Mesothelial cell of epicardium (in vitro differentiated cells): Measurements from ENCODE around the gene STRIP1. TPM values are rescaled to one million over a fixed set of nuclear protein-coding genes. Genes with fewer than 3 reads are reported as not detected.

Experiments used
- DNase-seq, 2 experiments: peaks; one replicate each; pipeline ENCODE4 v3.0.0; 2021; ENCODE audit warnings: low spot score in 2 of 2; ENCODE audit not compliant: unreplicated experiment in 2 of 2
- H3K27ac Mint-ChIP-seq: 2 replicates; pipeline ENCODE4 v1.8.0; 2021; ENCODE audit warnings: mixed read lengths
- H3K27me3 Mint-ChIP-seq: 2 replicates; pipeline ENCODE4 v1.8.0; 2021; ENCODE audit warnings: low read depth, mixed read lengths
- H3K36me3 Mint-ChIP-seq: 2 replicates; pipeline ENCODE4 v1.8.0; 2021; ENCODE audit warnings: mixed read lengths
- H3K4me1 Mint-ChIP-seq: 2 replicates; pipeline ENCODE4 v1.8.0; 2021; ENCODE audit warnings: mixed read lengths
- H3K4me3 Mint-ChIP-seq: 2 replicates; pipeline ENCODE4 v1.8.0; 2021; ENCODE audit warnings: mild to moderate bottlenecking, moderate library complexity, mixed read lengths
- H3K9me3 Mint-ChIP-seq: 2 replicates; pipeline ENCODE4 v1.8.0; 2021; ENCODE audit warnings: mixed read lengths
- total RNA-seq: library from RNA; stranded (reverse); gene quantifications from 3 replicates; pipeline ENCODE4 v1.2.1, GENCODE V29; 2021
- TF ChIP-seq, protein P1 (sequence below): fragments of 200-600 bp; sonication (generic); IDR thresholded peaks from one replicate; pipeline ENCODE4 v1.5.0; 2021; ENCODE audit warnings: antibody characterized with exemption; ENCODE audit not compliant: unreplicated experiment

Gene STRIP1
- total RNA-seq, 1 donor from 2014 or later, result 96.0 TPM

DNA sequence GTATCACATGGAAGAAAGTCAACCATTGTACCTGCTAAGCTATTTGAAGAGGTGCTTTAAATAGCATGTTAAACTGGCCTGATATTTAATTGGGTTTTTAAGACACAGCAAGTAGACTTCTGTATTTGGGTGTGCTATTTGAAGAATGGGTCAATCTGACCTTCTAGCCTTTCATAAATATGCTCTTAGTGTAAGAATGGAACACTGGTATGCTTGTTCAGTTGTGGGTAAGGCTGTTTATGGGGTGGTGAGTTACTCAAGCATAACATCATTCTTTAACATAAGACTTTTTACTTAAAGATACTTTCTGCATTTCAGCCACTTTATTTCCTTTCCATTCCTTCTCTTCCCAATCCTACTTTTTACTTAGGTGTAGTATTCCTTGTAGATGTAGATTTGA lies 28.5 kb upstream of the STRIP1 start:
- Mint-ChIP-seq H3K27ac (no peak overlapping the region), H3K9me3 (no peaks in the 10 kb centered on the region), H3K27me3 (no peaks in the 10 kb centered on the region), H3K36me3 (peaks cover 7% of the 10 kb centered on the region), H3K4me3 (no peak overlapping the region), H3K4me1 (peaks cover 57% of the 10 kb centered on the region)
- TF ChIP-seq, protein P1, sequence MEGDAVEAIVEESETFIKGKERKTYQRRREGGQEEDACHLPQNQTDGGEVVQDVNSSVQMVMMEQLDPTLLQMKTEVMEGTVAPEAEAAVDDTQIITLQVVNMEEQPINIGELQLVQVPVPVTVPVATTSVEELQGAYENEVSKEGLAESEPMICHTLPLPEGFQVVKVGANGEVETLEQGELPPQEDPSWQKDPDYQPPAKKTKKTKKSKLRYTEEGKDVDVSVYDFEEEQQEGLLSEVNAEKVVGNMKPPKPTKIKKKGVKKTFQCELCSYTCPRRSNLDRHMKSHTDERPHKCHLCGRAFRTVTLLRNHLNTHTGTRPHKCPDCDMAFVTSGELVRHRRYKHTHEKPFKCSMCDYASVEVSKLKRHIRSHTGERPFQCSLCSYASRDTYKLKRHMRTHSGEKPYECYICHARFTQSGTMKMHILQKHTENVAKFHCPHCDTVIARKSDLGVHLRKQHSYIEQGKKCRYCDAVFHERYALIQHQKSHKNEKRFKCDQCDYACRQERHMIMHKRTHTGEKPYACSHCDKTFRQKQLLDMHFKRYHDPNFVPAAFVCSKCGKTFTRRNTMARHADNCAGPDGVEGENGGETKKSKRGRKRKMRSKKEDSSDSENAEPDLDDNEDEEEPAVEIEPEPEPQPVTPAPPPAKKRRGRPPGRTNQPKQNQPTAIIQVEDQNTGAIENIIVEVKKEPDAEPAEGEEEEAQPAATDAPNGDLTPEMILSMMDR, result no peak
- DNase-seq, result no peak

DNA sequence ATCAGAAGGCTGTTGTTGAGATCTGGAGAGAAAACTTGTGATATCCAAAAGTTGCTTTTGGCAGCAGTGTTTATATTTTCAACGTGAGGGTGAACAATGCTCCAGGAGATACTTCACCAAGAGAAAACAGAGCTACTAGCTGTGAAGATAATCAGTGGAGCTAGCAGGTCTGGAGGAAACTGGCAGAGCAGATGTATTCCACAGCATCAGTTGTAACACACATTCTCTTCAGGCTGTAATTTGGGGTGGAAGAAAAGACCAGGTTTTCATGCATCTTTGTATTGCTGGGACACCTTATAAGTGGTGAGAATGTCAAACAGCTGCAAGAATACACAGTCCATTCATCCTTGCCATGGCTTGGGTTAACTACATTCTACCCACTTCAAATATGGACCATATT lies 27.9 kb upstream of the STRIP1 start:
- no peak for DNase-seq
- H3K36me3 Mint-ChIP-seq, result peaks cover 8% of the 10 kb centered on the region
- H3K27ac Mint-ChIP-seq, result no peak overlapping the region
- no peaks in the 10 kb centered on the region for H3K9me3 Mint-ChIP-seq
- no peaks in the 10 kb centered on the region for H3K27me3 Mint-ChIP-seq
- H3K4me1 Mint-ChIP-seq, result peaks cover 57% of the 10 kb centered on the region
- TF ChIP-seq, protein P1, result no peak
- no peak overlapping the region for H3K4me3 Mint-ChIP-seq

DNA sequence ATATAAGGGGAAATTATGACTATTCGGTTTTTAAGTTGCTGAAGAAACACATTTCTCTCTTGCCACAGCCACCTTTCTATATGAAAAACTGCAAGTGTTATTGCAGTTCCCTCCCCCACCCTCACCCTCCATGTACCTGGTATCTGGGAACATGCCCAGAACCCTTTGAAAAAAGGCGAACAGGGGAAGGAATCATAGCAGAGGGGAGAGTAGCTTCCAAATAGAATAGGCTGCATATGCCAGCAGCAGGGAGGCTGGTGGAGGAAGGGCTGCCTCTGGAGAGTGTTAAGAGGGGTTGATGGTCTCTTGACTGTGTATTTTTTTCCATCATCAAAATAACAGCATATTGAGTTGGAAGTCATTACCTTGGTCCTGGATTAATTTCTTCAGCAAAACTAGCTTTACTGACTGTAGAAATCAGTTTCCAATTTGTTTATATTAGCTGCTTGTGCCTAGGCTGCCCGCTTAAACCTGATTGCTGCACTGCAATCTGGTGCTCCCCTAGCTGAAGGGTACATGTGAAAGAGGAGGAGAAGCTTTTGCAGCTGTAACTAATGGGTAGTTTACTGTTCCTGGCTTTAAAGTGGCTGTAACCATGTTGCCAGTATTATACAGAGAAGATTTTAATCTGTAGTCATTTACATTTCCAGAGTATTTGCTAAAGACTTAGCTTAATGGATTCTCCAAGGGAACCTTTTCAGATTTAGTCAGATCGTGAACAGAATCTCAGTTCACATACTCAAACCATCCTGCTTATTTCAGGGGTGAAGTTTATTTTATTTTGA lies 27.2 kb upstream of the STRIP1 start:
- Mint-ChIP-seq H3K36me3 (peaks cover 15% of the 10 kb centered on the region), H3K27ac (peak overlapping the region; percentile 45), H3K27me3 (no peaks in the 10 kb centered on the region), H3K4me3 (no peak overlapping the region), H3K4me1 (peaks cover 54% of the 10 kb centered on the region), H3K9me3 (no peaks in the 10 kb centered on the region)
- DNase-seq, result no peak
- TF ChIP-seq, protein P1, result no peak

DNA sequence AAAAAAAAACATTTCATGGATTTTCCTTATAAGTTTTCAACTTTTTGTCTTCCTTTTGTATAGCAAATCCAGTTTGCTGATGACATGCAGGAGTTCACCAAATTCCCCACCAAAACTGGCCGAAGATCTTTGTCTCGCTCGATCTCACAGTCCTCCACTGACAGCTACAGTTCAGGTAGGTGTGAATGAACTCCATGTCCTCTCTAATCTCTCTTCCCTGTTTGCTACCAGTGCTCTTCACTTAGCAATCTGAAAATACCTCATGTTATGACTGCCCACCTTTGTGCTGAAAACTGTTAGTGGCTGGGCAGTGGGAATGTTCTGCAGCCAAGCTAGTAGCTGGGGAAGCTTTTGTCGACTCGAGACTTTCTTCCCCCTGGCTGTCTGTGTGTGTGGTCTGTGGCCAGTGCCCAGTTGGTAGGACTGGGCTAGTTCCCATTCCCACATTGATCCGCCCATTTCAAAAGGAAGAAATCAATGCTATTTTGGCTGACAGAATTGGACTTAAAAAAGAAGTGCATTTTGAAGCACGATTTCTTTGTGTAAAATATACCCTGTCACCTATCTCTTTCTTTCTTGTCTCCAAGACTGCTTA lies 25.4 kb upstream of the STRIP1 start:
- TF ChIP-seq, protein P1, result no peak
- H3K27me3 Mint-ChIP-seq, result no peaks in the 10 kb centered on the region
- H3K9me3 Mint-ChIP-seq, result no peaks in the 10 kb centered on the region
- H3K4me3 Mint-ChIP-seq, result no peak overlapping the region
- H3K4me1 Mint-ChIP-seq, result peaks cover 36% of the 10 kb centered on the region
- H3K27ac Mint-ChIP-seq, result no peak overlapping the region
- DNase-seq, result no peak
- H3K36me3 Mint-ChIP-seq, result peaks cover 20% of the 10 kb centered on the region

DNA sequence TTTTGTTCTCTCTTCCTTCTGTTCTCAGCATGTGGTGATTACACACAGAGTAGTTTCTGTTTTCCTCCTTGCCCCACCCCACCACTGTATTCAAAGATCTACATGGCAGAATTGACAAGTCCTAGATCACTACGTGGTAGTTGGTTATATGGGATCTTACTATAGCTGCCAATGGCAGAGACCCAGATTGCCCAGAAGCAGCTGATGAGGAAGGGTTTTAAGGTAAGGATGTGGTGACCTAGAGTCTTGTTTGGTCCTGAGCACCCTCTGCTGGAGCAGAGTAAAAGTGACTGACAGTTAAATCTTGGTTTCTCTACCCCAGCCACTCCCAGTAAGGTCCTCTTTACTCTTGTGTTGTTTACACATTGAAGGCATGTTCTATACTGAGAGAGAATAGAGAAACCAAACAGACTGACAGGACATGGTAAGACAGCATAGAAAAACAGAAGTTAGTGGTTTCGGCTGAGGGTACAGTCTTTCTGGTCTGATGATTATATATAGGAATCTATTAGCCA lies 22.8 kb upstream of the STRIP1 start:
- Mint-ChIP-seq H3K27me3 (no peaks in the 10 kb centered on the region), H3K36me3 (peaks cover 35% of the 10 kb centered on the region), H3K9me3 (no peaks in the 10 kb centered on the region), H3K27ac (no peak overlapping the region), H3K4me1 (peaks cover 12% of the 10 kb centered on the region), H3K4me3 (no peak overlapping the region)
- TF ChIP-seq, protein P1, result no peak
- DNase-seq, result no peak
